NB4 (cell line): ENCODE data around the gene FOLR2.
"Not testable (repeated sequence)": the region's sequence is repeated elsewhere in the genome, so short reads cannot be mapped to it uniquely, and the experiment has no call there.

Experiments used
- CTCF ChIP-seq: IDR thresholded peaks from one replicate; pipeline ENCODE4 v1.5.1; 2012; ENCODE audit warnings: low read depth, low read length
- MYC ChIP-seq: IDR thresholded peaks from 2 replicates; pipeline ENCODE4 v1.6.1; 2011; ENCODE audit warnings: low read depth, low read length
- POLR2A ChIP-seq: IDR thresholded peaks from 2 replicates; pipeline ENCODE4 v1.6.1; 2011; ENCODE audit warnings: mild to moderate bottlenecking; ENCODE audit not compliant: insufficient read length; ENCODE audit errors: extremely low read depth

- not testable (repeated sequence) for TF ChIP-seq POLR2A, CTCF, MYC
Observed at GRCh38 chr11:72201445-72201844, 15.1 kb upstream of the FOLR2 start.
